WERI-Rb-1 (cell line): ENCODE measurements around the gene TAAR5.

Experiments used
- DNase-seq: peaks from one replicate; pipeline ENCODE4 v3.0.0-alpha.2; 2020
- H3K27ac ChIP-seq: fragments of 250-450 bp; sonication (Bioruptor Pico); 2 replicates; pipeline ENCODE4 v1.5.1; 2020; ENCODE audit warnings: mild to moderate bottlenecking, moderate library complexity
- H3K27me3 ChIP-seq: fragments of 250-450 bp; sonication (Bioruptor Pico); 2 replicates; pipeline ENCODE4 v1.5.1; 2021; ENCODE audit warnings: mild to moderate bottlenecking, low read depth, moderate library complexity; ENCODE audit not compliant: insufficient read depth, severe bottlenecking
- H3K36me3 ChIP-seq: fragments of 250-450 bp; sonication (Bioruptor Pico); 2 replicates; pipeline ENCODE4 v1.5.1; 2020; ENCODE audit warnings: mild to moderate bottlenecking, moderate library complexity
- H3K4me3 ChIP-seq: 2 replicates; pipeline ENCODE4 v1.5.1; 2011; ENCODE audit warnings: low read depth, mild to moderate bottlenecking, control low read depth, low read length
- H3K9me3 ChIP-seq: fragments of 250-450 bp; sonication (Bioruptor Pico); 2 replicates; pipeline ENCODE4 v1.5.1; 2021; ENCODE audit warnings: mild to moderate bottlenecking, moderate library complexity; ENCODE audit not compliant: severe bottlenecking
- CTCF ChIP-seq: IDR thresholded peaks from 2 replicates; pipeline ENCODE4 v1.5.1; 2011; ENCODE audit warnings: low read depth, mild to moderate bottlenecking, control low read depth, inconsistent platforms, low read length

TAAR5 gene

DNA sequence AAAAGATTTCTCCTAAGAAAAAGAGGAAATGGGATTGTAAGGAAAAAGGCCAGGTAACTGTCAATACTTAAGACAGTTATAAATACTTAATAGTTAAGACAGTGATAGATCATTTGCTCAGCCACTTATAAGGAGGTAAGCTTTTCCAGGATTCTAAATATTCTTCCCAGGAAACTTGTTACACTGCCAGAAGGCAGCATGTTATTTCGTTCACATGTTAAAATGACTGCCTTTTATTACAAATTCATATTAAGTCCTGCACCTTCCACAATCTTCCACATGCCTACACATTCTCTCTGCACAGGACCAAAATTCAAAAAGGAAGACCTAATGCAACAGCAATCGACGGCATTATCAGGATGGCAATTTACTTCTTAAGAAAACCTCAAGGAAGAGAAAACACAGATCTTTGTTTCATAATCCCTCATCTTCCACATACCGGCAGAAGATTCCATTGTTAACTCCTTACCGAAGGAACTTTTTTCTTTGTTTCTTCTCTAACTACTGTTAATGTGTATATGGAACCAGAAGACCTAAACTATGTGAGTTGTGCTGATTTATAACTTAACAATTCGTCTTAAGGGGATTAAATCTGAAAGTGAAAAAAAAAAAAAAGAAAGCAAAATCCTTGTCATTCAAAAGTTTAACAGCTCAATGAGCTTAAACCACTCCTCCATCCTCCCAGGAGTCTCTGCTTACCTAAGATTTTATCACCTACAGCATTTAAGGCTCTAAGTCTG lies 33.7 kb upstream of the TAAR5 start:
- Histone ChIP-seq H3K4me3 (no peak overlapping the region), H3K36me3 (no peaks in the 10 kb centered on the region), H3K27me3 (peaks cover 52% of the 10 kb centered on the region), H3K27ac (no peak overlapping the region), H3K9me3 (no peaks in the 10 kb centered on the region)
- DNase-seq, result no peak
- TF ChIP-seq CTCF, result no peak

DNA sequence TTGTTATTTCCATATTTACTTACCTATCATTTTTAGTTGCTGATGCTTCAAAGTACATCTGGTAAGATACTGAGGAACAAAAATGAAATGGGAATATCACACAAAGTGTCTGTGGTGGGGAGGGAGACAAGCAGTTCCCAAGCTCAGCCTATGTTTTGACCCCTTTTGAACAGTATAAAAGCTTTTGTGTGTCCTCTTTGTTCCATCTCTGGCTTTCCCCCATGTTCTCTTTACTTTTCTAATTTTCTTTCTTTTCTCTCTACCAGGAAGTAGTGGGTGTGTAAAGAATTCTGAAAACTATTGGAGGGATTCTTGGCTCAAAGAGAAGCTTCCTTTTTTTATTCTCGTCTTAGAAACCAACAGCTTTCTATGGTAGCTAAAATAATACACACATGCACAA lies 27.1 kb upstream of the TAAR5 start:
- Histone ChIP-seq H3K36me3 (no peaks in the 10 kb centered on the region), H3K9me3 (no peaks in the 10 kb centered on the region), H3K27me3 (peaks cover 84% of the 10 kb centered on the region), H3K4me3 (no peak overlapping the region), H3K27ac (no peak overlapping the region)
- no peak for TF ChIP-seq CTCF
- DNase-seq, result no peak

GRCh38 chr6:132614554-132614953 lies 25.0 kb upstream of the TAAR5 start:
- Histone ChIP-seq H3K9me3 (no peaks in the 10 kb centered on the region), H3K27ac (no peak overlapping the region), H3K36me3 (no peaks in the 10 kb centered on the region), H3K4me3 (no peak overlapping the region), H3K27me3 (peaks cover 85% of the 10 kb centered on the region)
- no peak for DNase-seq
- no peak for TF ChIP-seq CTCF

DNA sequence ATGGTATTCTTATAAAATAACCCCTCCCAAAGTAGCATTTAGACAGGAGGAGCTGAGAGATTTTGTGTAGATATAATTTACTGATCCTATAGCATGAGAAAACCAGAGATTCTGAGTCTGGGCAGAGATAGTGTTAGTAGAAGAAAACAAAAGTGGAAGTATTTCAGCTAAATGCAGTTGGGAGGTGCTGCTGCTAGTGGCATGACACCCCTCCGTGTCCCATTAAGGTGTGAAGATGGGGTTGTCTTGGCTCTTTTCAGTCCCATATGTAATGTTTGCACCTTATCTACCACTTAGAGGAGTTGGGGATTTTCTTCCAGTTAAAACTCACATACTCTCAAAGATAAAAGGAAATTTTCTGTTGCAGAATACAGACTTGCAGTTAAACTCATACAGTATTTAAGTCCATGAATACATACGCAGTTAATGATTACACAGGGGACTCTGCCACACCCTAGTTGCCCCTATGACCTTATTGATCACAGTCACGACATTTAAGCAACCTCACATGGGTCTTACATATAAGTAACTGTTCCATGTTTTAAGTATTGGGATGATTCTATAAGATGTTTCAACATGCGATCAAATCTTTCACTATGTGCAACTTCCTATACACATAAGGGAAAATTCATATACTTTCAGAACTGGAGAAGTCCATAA lies 23.0 kb upstream of the TAAR5 start:
- Histone ChIP-seq H3K9me3 (no peaks in the 10 kb centered on the region), H3K4me3 (no peak overlapping the region), H3K36me3 (no peaks in the 10 kb centered on the region), H3K27me3 (peaks cover 88% of the 10 kb centered on the region), H3K27ac (no peak overlapping the region)
- TF ChIP-seq CTCF, result no peak
- DNase-seq, result no peak

- Histone ChIP-seq H3K9me3 (no peaks in the 10 kb centered on the region), H3K36me3 (no peaks in the 10 kb centered on the region), H3K27ac (no peak overlapping the region), H3K4me3 (no peak overlapping the region), H3K27me3 (peaks cover 90% of the 10 kb centered on the region)
- DNase-seq, result no peak
- no peak for TF ChIP-seq CTCF
These were observed 22.1 kb upstream of the TAAR5 start for GRCh38 chr6:132611616-132612015.
